Glutamatergic neuron (in vitro differentiated cells): ENCODE data around the gene MPHOSPH6. TPM values are rescaled to one million over a fixed set of nuclear protein-coding genes. Genes with fewer than 3 reads are reported as not detected.
"Not testable (repeated sequence)": the region's sequence is repeated elsewhere in the genome, so short reads cannot be mapped to it uniquely, and the experiment has no call there.

Source experiments
- DNase-seq: peaks from one replicate; pipeline ENCODE4 v3.0.0; 2022
- H3K27ac Mint-ChIP-seq: one replicate; pipeline ENCODE4 v1.8.0; 2020; ENCODE audit warnings: mild to moderate bottlenecking, mixed read lengths, inconsistent platforms; ENCODE audit not compliant: unreplicated experiment
- H3K27me3 Mint-ChIP-seq: one replicate; pipeline ENCODE4 v1.8.0; 2020; ENCODE audit warnings: mild to moderate bottlenecking, moderate library complexity, mixed read lengths, inconsistent platforms; ENCODE audit not compliant: unreplicated experiment
- H3K36me3 Mint-ChIP-seq: one replicate; pipeline ENCODE4 v1.8.0; 2020; ENCODE audit warnings: mild to moderate bottlenecking, mixed read lengths, inconsistent platforms; ENCODE audit not compliant: unreplicated experiment
- H3K4me1 Mint-ChIP-seq: one replicate; pipeline ENCODE4 v1.8.0; 2020; ENCODE audit warnings: mild to moderate bottlenecking, low read depth, mixed read lengths, inconsistent platforms; ENCODE audit not compliant: unreplicated experiment
- H3K4me3 Mint-ChIP-seq: one replicate; pipeline ENCODE4 v1.8.0; 2020; ENCODE audit warnings: mild to moderate bottlenecking, mixed read lengths, inconsistent platforms; ENCODE audit not compliant: unreplicated experiment
- H3K9me3 Mint-ChIP-seq: one replicate; pipeline ENCODE4 v1.8.0; 2020; ENCODE audit warnings: mild to moderate bottlenecking, moderate library complexity, mixed read lengths, inconsistent platforms; ENCODE audit not compliant: unreplicated experiment
- CTCF ChIP-seq: fragments of 200-600 bp; sonication (generic); IDR thresholded peaks from one replicate; pipeline ENCODE4 v1.5.0; 2021; ENCODE audit not compliant: partially characterized antibody, unreplicated experiment
- long read RNA-seq: library from polyadenylated mRNA; unstranded; transcript quantifications from one replicate; pipeline ENCODE4 v2.0.0, GENCODE V29; 2020; ENCODE audit not compliant: unreplicated experiment
- total RNA-seq: library from RNA; stranded (reverse); fragmentation: NEBNext Ultra II Directional; extraction: Animal tissue kit (Norgen Biotek cat#: 25700); gene quantifications from one replicate; pipeline ENCODE4 v1.2.1, GENCODE V29; 2021; ENCODE audit not compliant: unreplicated experiment

MPHOSPH6 gene
- 37.2 TPM for total RNA-seq
- long read RNA-seq, transcript MPHOSPH6-201 (5 exons, 1,103 nt) = major isoform, 12 of 22 reads
- long read RNA-seq, partial matches to known transcripts = 3 of 22 reads
- long read RNA-seq, other reads (novel, unspliced or antisense) = 6 of 22 reads

GRCh38 chr16:82169861-82170845 is at the start of gene MPHOSPH6:
Gene MPHOSPH6, minus strand, starts transcription at chr16:82170224. Its CDS starts 49 bp downstream, at chr16:82170175.
- Mint-ChIP-seq H3K4me1 (peaks cover 8% of the 10 kb centered on the region), H3K27ac (peak within 1 kb of the TSS; percentile 96), H3K9me3 (peaks cover 3% of the 10 kb centered on the region), H3K27me3 (peaks cover 2% of the 10 kb centered on the region), H3K36me3 (peaks cover 5% of the 10 kb centered on the region), H3K4me3 (peak within 1 kb of the TSS; percentile 89)
- TF ChIP-seq CTCF = no peak
- DNase-seq = peak; percentile 96

DNA sequence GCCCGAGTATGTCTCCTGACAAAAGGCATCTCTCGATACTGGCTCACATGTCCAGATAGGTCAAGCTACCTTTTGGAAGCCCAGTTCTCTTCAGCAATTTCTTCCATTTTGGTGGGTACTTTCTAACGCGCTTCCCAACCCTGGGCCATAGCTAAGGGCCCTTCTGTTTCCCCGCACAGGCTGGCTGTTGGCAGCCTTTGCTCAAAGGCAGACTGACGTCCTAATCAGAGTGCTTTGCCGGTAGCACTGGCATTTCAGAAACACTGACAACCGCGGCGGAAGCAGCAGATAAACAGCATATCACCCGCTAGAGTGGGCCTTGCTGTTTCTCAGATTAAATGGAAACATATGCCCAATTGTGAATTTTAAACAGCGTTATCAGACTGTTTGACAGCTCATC is 49.3 kb upstream of the MPHOSPH6 start:
- no peak for DNase-seq
- Mint-ChIP-seq H3K4me3 (no peak overlapping the region), H3K36me3 (no peaks in the 10 kb centered on the region), H3K9me3 (no peaks in the 10 kb centered on the region), H3K27ac (no peak overlapping the region), H3K27me3 (no peaks in the 10 kb centered on the region), H3K4me1 (no peaks in the 10 kb centered on the region)
- no peak for TF ChIP-seq CTCF

- Mint-ChIP-seq H3K9me3 (peaks cover 11% of the 10 kb centered on the region), H3K36me3 (peaks cover 11% of the 10 kb centered on the region)
- not testable (repeated sequence) for H3K4me1 Mint-ChIP-seq, DNase-seq, H3K27ac Mint-ChIP-seq, H3K27me3 Mint-ChIP-seq, H3K4me3 Mint-ChIP-seq
These were observed 39.3 kb upstream of the MPHOSPH6 start for GRCh38 chr16:82209314-82209713.

GRCh38 chr16:82203198-82203597 is 33.2 kb upstream of the MPHOSPH6 start:
- no peaks in the 10 kb centered on the region for H3K4me1 Mint-ChIP-seq
- no peak overlapping the region for H3K27ac Mint-ChIP-seq
- H3K27me3 Mint-ChIP-seq = no peaks in the 10 kb centered on the region
- no peak overlapping the region for H3K4me3 Mint-ChIP-seq
- TF ChIP-seq CTCF = no peak
- peaks cover 2% of the 10 kb centered on the region for H3K9me3 Mint-ChIP-seq
- peaks cover under 1% of the 10 kb centered on the region for H3K36me3 Mint-ChIP-seq
- DNase-seq = no peak

DNA sequence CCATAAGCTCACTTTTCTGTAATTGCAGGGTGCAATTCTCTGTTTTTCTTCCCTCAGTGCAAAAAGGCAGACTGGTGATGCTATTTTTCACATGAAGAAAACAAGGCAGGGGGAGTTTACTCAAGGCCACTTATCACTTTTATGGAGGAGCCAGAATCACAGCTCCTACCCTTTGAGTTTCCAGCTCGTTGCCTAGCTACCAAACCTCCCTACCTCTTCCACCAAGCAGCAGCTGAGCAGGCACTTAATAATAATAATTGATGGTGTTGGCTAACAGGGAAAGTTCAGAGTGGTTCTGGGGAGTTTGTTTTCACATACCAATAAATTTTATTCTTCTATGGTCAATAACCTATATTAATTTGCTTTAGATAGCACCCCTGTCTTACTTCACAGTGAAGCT is 31.9 kb upstream of the MPHOSPH6 start:
- DNase-seq = no peak
- Mint-ChIP-seq H3K4me1 (no peaks in the 10 kb centered on the region), H3K27ac (no peak overlapping the region), H3K36me3 (no peaks in the 10 kb centered on the region), H3K27me3 (no peaks in the 10 kb centered on the region), H3K9me3 (peaks cover 2% of the 10 kb centered on the region), H3K4me3 (no peak overlapping the region)
- TF ChIP-seq CTCF = no peak
